ENCODE measurements around the gene PUSL1.

DNA sequence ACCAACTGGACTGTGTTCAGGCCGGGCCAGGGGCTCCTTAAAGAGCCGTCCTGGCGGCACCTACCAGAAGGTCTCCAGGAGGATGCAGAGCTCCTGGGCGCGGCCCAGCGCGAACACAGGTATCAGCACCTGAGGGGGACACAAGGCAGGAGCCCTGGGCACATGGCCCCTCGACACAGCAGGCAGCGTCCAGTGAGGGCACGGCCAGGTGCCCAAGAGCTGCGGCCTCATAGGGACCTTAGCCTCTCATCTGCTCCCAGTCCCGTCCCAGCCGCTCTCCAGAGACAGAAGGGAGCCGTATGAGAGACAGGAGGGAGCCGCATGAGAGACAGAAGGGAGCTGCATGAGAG is 5.8 kb downstream of the PUSL1 start:
- TF ChIP-seq GATA2 (IDR thresholded peaks at IDR 0.05; ENCODE audit: low read depth, low read length) (no peak), GATA3 (IDR thresholded peaks at IDR 0.05; ENCODE audit: low read depth, low read length) (no peak)

All from SH-SY5Y (cell line).